Hair follicular keratinocyte (primary cell): ENCODE results near the gene SLITRK2. TPM values are rescaled to one million over a fixed set of nuclear protein-coding genes. Genes with fewer than 3 reads are reported as not detected.

Source experiments
- total RNA-seq: library from RNA; depleted of rRNA; stranded (reverse); fragments of >200 nt; gene quantifications from 2 replicates; pipeline ENCODE4 v1.2.3, GENCODE V29; 2015

The SLITRK2 gene, protein sequence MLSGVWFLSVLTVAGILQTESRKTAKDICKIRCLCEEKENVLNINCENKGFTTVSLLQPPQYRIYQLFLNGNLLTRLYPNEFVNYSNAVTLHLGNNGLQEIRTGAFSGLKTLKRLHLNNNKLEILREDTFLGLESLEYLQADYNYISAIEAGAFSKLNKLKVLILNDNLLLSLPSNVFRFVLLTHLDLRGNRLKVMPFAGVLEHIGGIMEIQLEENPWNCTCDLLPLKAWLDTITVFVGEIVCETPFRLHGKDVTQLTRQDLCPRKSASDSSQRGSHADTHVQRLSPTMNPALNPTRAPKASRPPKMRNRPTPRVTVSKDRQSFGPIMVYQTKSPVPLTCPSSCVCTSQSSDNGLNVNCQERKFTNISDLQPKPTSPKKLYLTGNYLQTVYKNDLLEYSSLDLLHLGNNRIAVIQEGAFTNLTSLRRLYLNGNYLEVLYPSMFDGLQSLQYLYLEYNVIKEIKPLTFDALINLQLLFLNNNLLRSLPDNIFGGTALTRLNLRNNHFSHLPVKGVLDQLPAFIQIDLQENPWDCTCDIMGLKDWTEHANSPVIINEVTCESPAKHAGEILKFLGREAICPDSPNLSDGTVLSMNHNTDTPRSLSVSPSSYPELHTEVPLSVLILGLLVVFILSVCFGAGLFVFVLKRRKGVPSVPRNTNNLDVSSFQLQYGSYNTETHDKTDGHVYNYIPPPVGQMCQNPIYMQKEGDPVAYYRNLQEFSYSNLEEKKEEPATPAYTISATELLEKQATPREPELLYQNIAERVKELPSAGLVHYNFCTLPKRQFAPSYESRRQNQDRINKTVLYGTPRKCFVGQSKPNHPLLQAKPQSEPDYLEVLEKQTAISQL
- total RNA-seq: not detected in 2 replicates

GRCh38 chrX:145817331-145818185 lies at the start of gene SLITRK2:
Gene SLITRK2, plus strand, starts transcription at chrX:145817829. Its CDS starts 4,597 bp downstream, at chrX:145822426.

